Subcutaneous adipose tissue (tissue), 4 donors: ENCODE measurements around the gene ARHGAP18. TPM values are rescaled to one million over a fixed set of nuclear protein-coding genes. Genes with fewer than 3 reads are reported as not detected.

Experiments
- total RNA-seq, 4 donors: library from RNA; depleted of rRNA; stranded (reverse); fragments of >200 nt; gene quantifications; one replicate each; pipeline ENCODE4 v1.1.0, GENCODE V29; 2016
- TF ChIP-seq, protein P1 (sequence below): fragments of 450-650 bp; IDR thresholded peaks from one replicate; pipeline ENCODE4 v1.5.1; 2016; ENCODE audit warnings: low read depth, mild to moderate bottlenecking, control low read depth, antibody characterized with exemption, moderate library complexity

Gene ARHGAP18
- total RNA-seq, 4 donors from 2014 or later, result 20.7 to 44.2 (median 29.7) TPM

DNA sequence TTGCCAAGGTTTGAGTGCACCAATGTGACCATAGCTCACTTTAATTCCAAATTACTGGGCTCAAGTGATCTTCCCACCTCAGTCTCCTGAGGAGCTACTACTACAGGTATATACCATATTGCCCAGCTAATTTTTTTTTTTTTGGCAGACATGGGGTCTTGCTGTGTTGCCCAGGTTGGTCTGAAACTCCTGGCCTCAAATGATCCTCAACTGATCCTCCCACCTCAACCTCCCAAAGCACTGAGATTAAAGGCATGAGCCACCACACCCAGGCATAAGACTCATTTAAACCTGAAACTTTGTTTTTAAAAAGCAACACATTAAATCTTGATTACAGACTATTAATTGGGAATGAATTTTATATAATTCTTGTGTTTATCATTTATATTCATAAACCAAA is 67.7 kb downstream of the ARHGAP18 start:
- TF ChIP-seq, protein P1, sequence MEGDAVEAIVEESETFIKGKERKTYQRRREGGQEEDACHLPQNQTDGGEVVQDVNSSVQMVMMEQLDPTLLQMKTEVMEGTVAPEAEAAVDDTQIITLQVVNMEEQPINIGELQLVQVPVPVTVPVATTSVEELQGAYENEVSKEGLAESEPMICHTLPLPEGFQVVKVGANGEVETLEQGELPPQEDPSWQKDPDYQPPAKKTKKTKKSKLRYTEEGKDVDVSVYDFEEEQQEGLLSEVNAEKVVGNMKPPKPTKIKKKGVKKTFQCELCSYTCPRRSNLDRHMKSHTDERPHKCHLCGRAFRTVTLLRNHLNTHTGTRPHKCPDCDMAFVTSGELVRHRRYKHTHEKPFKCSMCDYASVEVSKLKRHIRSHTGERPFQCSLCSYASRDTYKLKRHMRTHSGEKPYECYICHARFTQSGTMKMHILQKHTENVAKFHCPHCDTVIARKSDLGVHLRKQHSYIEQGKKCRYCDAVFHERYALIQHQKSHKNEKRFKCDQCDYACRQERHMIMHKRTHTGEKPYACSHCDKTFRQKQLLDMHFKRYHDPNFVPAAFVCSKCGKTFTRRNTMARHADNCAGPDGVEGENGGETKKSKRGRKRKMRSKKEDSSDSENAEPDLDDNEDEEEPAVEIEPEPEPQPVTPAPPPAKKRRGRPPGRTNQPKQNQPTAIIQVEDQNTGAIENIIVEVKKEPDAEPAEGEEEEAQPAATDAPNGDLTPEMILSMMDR, result no peak

DNA sequence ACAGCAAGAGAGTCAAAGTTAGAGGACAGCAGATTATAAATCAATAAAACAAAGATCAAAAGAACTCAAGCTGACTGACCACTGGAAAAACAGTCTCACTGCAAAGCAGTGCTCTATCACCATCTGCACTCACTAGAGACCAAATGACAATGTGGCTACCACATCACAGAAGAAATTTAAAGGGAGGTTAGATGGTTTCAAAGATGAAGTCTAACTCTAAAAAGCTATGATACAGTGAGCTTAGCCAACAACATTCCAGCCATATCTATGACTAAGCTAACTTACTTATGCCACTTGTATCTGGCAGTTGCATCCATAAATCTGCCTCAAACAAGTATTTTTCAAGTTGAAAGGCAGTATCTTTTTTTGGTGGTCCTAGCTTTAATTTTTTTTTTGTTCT is 68.6 kb downstream of the ARHGAP18 start:
- TF ChIP-seq, protein P1, result no peak

DNA sequence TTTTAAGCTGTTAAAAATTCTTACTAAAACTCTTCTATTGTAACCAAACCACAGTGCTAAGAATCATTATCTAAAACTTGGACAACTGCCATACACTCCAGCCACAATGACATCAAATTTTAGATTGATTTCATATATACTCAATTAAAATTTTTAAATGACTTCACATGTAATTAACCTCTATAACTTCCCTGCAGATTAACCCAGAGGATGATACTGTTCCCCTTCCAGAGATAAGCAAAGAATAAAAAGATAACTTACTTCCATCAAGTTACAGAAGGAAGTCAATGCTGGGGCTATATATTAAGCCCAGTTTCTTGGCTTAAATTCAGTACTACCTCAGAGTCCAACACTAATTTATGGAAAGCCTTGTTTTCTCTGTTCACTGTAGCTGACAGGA is 71.3 kb downstream of the ARHGAP18 start:
- TF ChIP-seq, protein P1, result no peak

DNA sequence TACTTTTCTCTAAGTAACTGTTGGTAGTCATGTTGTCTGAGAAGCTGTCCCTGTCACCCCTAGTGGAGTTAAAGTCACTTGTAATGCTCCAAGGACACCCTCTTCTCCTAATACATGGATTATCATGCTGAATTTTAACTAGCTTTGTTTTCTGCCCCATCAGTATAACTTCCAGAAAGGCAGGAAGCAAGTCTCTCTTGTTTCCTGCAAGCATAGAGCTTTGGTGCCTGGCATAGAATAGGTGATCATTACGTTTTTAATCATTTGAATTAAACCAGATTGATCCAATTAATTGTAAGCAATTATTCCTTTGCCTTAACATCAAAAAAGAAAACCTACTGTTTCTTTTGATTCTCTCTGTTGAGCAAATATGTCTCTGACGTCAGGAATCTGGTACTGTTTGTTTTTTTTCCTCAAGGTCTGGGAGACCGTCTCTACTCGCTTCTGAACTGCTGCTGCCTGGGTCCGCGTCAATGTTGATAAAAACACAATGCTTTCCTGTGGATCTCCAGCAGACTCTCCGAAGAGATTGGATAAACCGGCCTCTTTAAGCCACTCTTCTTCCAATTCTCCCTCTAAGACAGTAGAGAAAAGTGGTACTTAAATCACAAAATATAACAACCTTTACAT is 71.8 kb downstream of the ARHGAP18 start:
- TF ChIP-seq, protein P1, result no peak

DNA sequence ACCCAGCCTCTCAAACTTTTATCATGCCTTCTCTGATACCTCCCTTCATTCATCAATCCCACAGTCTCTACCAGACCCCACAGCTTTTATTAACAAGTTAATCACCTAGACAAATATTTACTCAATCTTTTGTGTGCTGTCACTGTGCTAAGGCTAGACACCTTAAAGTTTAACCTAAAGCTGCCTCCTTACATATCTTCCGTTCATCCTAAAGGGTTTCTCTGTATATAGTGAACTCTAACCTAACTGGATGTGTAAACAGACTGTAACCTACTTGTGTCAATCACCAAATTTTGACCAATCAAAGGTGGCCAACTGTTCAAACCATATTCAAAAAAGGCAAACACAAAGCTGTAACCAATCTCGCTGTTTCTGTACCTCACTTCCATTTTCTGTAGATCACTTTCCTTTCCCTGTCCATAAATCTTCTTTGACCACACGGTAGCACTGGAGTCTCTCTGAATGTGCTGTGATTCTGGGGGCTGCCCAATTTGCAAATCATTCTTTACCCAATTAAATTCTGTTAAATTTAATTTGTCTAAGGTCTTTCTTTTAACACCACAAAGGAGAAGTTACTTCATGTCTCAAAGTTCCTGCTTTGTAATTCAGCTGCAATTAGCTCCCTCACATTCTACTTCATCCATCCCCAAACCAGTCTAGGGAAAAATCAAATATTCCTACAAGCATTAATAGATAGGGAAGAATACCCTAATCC is 72.5 kb downstream of the ARHGAP18 start:
- TF ChIP-seq, protein P1, result no peak

DNA sequence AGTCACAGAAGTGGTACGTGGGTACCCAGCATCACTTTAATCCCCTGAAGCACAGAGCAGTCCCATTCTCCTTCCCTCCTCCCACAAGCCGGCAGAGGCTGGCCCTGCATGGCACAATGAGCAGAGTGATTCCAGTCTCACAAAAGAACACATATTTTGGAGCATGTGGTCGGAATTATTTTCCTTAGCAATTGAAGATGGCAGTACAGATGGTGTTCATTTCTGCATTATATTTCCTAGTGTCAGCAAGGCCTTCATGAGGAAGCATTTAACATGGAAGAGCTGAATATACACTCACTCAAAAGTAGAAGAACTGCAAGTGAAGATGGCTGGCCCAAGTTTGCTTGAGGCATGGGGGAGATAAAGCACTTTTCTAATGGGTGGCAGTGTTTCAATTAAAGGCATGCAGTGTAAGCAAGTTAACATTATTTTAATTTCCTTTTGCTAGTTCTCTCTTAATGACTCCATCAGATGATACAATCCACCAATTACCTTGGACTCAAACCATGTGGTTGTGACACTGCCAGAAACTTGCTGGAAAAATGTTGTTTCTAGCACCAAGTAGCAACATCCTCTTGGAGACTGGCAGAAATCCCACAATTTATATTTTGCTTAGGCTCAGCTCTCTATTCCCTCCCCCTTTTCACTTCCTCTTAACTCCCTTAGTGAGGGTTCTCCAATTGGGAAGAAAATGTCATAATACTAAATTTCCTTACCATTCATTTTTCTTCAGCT is 74.4 kb downstream of the ARHGAP18 start:
- TF ChIP-seq, protein P1, result no peak
